GM23248 (cell line): ENCODE results near the gene ZNF503.

Experiments
- EZH2 ChIP-seq: fragments of 200-600 bp; sonication (generic); IDR thresholded peaks from 2 replicates; pipeline ENCODE4 v1.6.1; 2018; ENCODE audit warnings: antibody characterized with exemption, mild to moderate bottlenecking; ENCODE audit not compliant: insufficient read depth, poor library complexity, severe bottlenecking
- EZH2phosphoT487 ChIP-seq: fragments of 200-600 bp; sonication (generic); IDR thresholded peaks from 2 replicates; pipeline ENCODE4 v1.6.1; 2018; ENCODE audit warnings: antibody characterized with exemption, moderate library complexity, mild to moderate bottlenecking, low read depth; ENCODE audit not compliant: insufficient read depth

DNA sequence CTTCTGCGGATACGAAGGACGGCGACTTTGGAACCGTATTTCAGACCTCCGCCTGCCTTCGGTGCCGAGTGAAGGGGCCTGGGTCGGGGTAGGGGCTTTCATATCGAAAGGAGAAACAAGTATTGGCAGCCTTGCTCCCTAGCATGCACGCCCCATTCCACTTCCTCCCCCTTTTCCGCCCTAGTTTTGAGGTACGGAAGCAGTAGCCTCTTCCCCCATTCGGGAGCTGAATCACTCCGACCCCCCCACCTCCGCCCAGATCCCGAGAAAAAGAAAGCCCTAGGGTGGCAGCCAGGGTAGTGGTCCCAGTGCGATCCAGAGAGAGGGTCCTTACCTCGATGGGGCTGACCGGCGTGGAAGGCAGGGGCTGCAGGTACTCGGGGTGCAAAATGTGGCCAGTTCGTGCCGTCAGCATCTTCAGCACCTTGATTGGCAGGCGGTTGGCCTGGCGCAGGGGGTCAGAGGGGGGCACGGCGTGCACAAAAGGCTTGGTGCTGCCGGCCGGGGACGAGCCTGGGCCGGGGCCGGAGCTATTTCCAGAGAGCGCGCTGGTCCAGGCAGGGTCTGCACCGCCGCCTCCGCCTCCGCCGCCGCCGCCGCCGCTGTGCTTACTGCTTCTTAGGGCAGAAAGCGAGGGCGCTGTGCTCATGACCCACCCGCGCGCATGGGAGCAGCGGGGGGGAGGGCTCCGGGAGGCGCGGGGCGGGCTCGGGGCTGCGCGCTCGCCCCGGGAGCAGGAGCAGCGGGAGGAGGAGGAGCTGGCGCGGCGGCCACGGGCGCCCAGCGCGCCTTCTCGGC, 594 bp downstream of the ZNF503 start:
- no peak for TF ChIP-seq EZH2phosphoT487
- TF ChIP-seq EZH2 = no peak
